Caco-2 (cell line): ENCODE data around the gene AGAP1. TPM values are rescaled to one million over a fixed set of nuclear protein-coding genes. Genes with fewer than 3 reads are reported as not detected.

Source experiments
- BruUV-seq: library from RNA; stranded (reverse); fragments of 400-500 nt; replicated peaks from 2 replicates; lab custom pipeline; 2021; lab: Mats Ljungman, UMichigan
- CTCF ChIA-PET: fragments of 300-600 bp; sonication (Branson Sonifier 250); formaldehyde crosslinking; loops from one replicate; lab custom pipeline; 2022; ENCODE audit warnings: antibody characterized with exemption; lab: Charles Lee
- POLR2A ChIA-PET: fragments of 300-600 bp; sonication (Branson Sonifier 250); formaldehyde crosslinking; loops from one replicate; lab custom pipeline; 2022; ENCODE audit warnings: antibody characterized with exemption; lab: Charles Lee
- DNase-seq, 2 experiments: peaks; one replicate each; pipeline versions ENCODE4 v3.0.0 to v3.0.0-alpha.2; 2020 to 2022
- H3K27me3 ChIP-seq: replicated peaks from 2 replicates; pipeline ENCODE4 v1.6.0; 2011; ENCODE audit warnings: low read length; ENCODE audit not compliant: control insufficient read depth, insufficient read depth
- H3K36me3 ChIP-seq: 2 replicates; pipeline ENCODE4 v1.5.1; 2011; ENCODE audit warnings: low read length; ENCODE audit not compliant: control insufficient read depth, insufficient read depth
- H3K4me1 ChIP-seq: fragments of 250-450 bp; sonication (Bioruptor Pico); 2 replicates; pipeline ENCODE4 v1.5.1; 2020; ENCODE audit warnings: mild to moderate bottlenecking
- H3K4me3 ChIP-seq: 2 replicates; pipeline ENCODE4 v1.5.1; 2011; ENCODE audit warnings: low read depth, mild to moderate bottlenecking, control low read depth, low read length
- H3K9me3 ChIP-seq: fragments of 250-450 bp; sonication (Bioruptor Pico); 2 replicates; pipeline ENCODE4 v1.5.1; 2020; ENCODE audit warnings: mild to moderate bottlenecking, moderate library complexity
- H3K27ac Mint-ChIP-seq: one replicate; pipeline ENCODE4 v1.8.0; 2022; ENCODE audit warnings: mixed read lengths; ENCODE audit not compliant: unreplicated experiment
- H3K27me3 Mint-ChIP-seq: one replicate; pipeline ENCODE4 v1.8.0; 2022; ENCODE audit warnings: mixed read lengths; ENCODE audit not compliant: insufficient read depth, unreplicated experiment
- H3K36me3 Mint-ChIP-seq: one replicate; pipeline ENCODE4 v1.8.0; 2022; ENCODE audit warnings: mild to moderate bottlenecking, mixed read lengths; ENCODE audit not compliant: insufficient read depth, unreplicated experiment
- H3K4me1 Mint-ChIP-seq: one replicate; pipeline ENCODE4 v1.8.0; 2022; ENCODE audit warnings: low read depth, mixed read lengths; ENCODE audit not compliant: unreplicated experiment
- H3K4me3 Mint-ChIP-seq: one replicate; pipeline ENCODE4 v1.8.0; 2022; ENCODE audit warnings: mild to moderate bottlenecking, moderate library complexity, mixed read lengths; ENCODE audit not compliant: unreplicated experiment
- H3K9me3 Mint-ChIP-seq: one replicate; pipeline ENCODE4 v1.8.0; 2022; ENCODE audit warnings: mixed read lengths; ENCODE audit not compliant: unreplicated experiment
- intact Hi-C: fragments of 100-400 bp; cut with micrococcal nuclease; formaldehyde crosslinking; loops from one replicate; pipeline ENCODE4 v1.10.0; 2022; ENCODE audit not compliant: unreplicated experiment
- total RNA-seq: library from RNA; stranded (reverse); gene quantifications from 2 replicates; pipeline ENCODE4 v1.2.3, GENCODE V29; 2022
- TF ChIP-seq, protein P1 (sequence below), 2 experiments: fragments of 200-600 bp in 1 of 2; IDR thresholded peaks; 1 replicate in 1 of 2; 2 replicates in 1 of 2; pipeline versions ENCODE4 v1.5.1 to v1.8.0; 2011 to 2022; ENCODE audit warnings: antibody characterized with exemption in 1 of 2, control low read depth in 1 of 2, inconsistent platforms in 1 of 2, low read depth in 1 of 2, low read length in 1 of 2, mild to moderate bottlenecking in 1 of 2, moderate library complexity in 1 of 2; ENCODE audit not compliant: insufficient read depth in 1 of 2, severe bottlenecking in 1 of 2, unreplicated experiment in 1 of 2

Gene AGAP1
- total RNA-seq, 1 experiment from 2014 or later = 41.7 TPM

- Mint-ChIP-seq H3K27ac (no peak overlapping the region), H3K4me3 (no peak overlapping the region), H3K9me3 (no peaks in the 10 kb centered on the region), H3K27me3 (no peaks in the 10 kb centered on the region), H3K36me3 (no peaks in the 10 kb centered on the region), H3K4me1 (no peaks in the 10 kb centered on the region)
- Histone ChIP-seq H3K36me3 (no peaks in the 10 kb centered on the region), H3K4me3 (no peak overlapping the region), H3K27me3 (no peaks in the 10 kb centered on the region), H3K4me1 (no peaks in the 10 kb centered on the region), H3K9me3 (no peaks in the 10 kb centered on the region)
- TF ChIP-seq, protein P1, sequence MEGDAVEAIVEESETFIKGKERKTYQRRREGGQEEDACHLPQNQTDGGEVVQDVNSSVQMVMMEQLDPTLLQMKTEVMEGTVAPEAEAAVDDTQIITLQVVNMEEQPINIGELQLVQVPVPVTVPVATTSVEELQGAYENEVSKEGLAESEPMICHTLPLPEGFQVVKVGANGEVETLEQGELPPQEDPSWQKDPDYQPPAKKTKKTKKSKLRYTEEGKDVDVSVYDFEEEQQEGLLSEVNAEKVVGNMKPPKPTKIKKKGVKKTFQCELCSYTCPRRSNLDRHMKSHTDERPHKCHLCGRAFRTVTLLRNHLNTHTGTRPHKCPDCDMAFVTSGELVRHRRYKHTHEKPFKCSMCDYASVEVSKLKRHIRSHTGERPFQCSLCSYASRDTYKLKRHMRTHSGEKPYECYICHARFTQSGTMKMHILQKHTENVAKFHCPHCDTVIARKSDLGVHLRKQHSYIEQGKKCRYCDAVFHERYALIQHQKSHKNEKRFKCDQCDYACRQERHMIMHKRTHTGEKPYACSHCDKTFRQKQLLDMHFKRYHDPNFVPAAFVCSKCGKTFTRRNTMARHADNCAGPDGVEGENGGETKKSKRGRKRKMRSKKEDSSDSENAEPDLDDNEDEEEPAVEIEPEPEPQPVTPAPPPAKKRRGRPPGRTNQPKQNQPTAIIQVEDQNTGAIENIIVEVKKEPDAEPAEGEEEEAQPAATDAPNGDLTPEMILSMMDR (IDR thresholded peaks at IDR 0.05; ENCODE audit: insufficient read depth in 1 of 2, low read depth in 1 of 2, low read length in 1 of 2, severe bottlenecking in 1 of 2, unreplicated experiment in 1 of 2) = no peak
- BruUV-seq = no TSS peak
- DNase-seq = no peak
- CTCF ChIA-PET = no interaction called here
- intact Hi-C loops = no loop called here
- POLR2A ChIA-PET = no interaction called here
Observed at GRCh38 chr2:235949567-235950472, 456.0 kb downstream of the AGAP1 start.

DNA sequence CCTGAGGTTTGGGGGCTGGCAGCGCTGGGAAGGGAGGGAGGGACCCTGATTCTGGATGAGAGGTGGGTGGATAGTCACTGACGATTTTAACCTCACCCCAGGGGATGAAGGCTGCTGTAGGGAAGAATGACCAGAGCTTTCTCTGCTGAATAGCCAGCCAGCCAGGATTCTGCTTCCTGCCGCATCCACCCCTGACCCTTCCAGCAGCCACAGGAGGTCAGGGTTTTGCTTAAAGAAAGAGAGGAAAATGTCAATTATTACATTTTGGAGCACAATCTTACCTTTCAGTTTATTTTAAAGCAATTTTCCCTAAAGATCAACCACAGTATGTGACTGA is 456.6 kb downstream of the AGAP1 start:
- Mint-ChIP-seq H3K4me3 (no peak overlapping the region), H3K27me3 (no peaks in the 10 kb centered on the region), H3K27ac (no peak overlapping the region), H3K36me3 (no peaks in the 10 kb centered on the region), H3K9me3 (no peaks in the 10 kb centered on the region), H3K4me1 (no peaks in the 10 kb centered on the region)
- H3K27me3 ChIP-seq = no peaks in the 10 kb centered on the region
- intact Hi-C loops = no loop called here
- TF ChIP-seq, protein P1 (IDR thresholded peaks at IDR 0.05; ENCODE audit: insufficient read depth in 1 of 2, low read depth in 1 of 2, low read length in 1 of 2, severe bottlenecking in 1 of 2, unreplicated experiment in 1 of 2) = no peak
- no TSS peak for BruUV-seq
- no peaks in the 10 kb centered on the region for H3K9me3 ChIP-seq
- ChIA-PET CTCF (no interaction called here), POLR2A (no interaction called here)
- H3K36me3 ChIP-seq = no peaks in the 10 kb centered on the region
- no peak overlapping the region for H3K4me3 ChIP-seq
- DNase-seq = no peak
- H3K4me1 ChIP-seq = no peaks in the 10 kb centered on the region

DNA sequence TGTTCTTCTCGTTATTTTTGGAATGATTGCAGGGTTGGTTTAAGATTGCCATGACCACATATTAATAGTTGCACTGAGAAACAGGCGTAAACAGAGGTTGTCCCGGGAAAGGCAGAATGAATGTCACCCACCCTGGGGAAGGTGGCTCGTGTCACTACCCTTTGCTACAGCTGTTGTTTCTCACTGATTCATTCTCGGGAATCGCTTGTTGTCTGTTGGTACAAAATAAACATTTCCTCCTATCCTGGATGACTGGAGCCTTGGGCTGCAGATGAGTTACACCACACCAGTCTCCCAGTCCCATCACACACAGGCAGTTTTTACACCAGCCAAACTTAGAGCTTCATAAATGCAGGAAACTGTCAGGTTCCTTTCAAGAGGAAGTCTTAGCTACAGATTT is 457.6 kb downstream of the AGAP1 start:
- CTCF ChIA-PET = no interaction called here
- no peaks in the 10 kb centered on the region for H3K36me3 Mint-ChIP-seq
- intact Hi-C loops = no loop called here
- no peaks in the 10 kb centered on the region for H3K36me3 ChIP-seq
- H3K4me1 Mint-ChIP-seq = no peaks in the 10 kb centered on the region
- no TSS peak for BruUV-seq
- POLR2A ChIA-PET = no interaction called here
- H3K9me3 ChIP-seq = no peaks in the 10 kb centered on the region
- DNase-seq = no peak
- no peak overlapping the region for H3K4me3 Mint-ChIP-seq
- no peak overlapping the region for H3K4me3 ChIP-seq
- no peak overlapping the region for H3K27ac Mint-ChIP-seq
- H3K27me3 Mint-ChIP-seq = no peaks in the 10 kb centered on the region
- TF ChIP-seq, protein P1 (IDR thresholded peaks at IDR 0.05; ENCODE audit: insufficient read depth in 1 of 2, low read depth in 1 of 2, low read length in 1 of 2, severe bottlenecking in 1 of 2, unreplicated experiment in 1 of 2) = no peak
- H3K27me3 ChIP-seq = no peaks in the 10 kb centered on the region
- no peaks in the 10 kb centered on the region for H3K4me1 ChIP-seq
- no peaks in the 10 kb centered on the region for H3K9me3 Mint-ChIP-seq
